Keratinocyte (primary cell): ENCODE results near the gene TSPEAR. TPM values are rescaled to one million over a fixed set of nuclear protein-coding genes. Genes with fewer than 3 reads are reported as not detected.

Source experiments
- DNase-seq: peaks from one replicate; pipeline ENCODE4 v3.0.0-alpha.2; 2011; ENCODE audit warnings: low read depth, missing footprints, low spot score
- FAIRE-seq: peaks from 2 replicates; lab custom pipeline; 2011; peaks lifted over from hg19 to GRCh38; lab: Jason Lieb, UNC
- H2AFZ ChIP-seq: 2 replicates; pipeline ENCODE4 v1.6.0; 2012; ENCODE audit warnings: low read length, control low read depth, inconsistent platforms; ENCODE audit not compliant: control insufficient read depth
- H3K27ac ChIP-seq: 2 replicates; pipeline ENCODE4 v1.5.1; 2011; ENCODE audit warnings: low read length; ENCODE audit not compliant: control insufficient read depth, insufficient read depth
- H3K27me3 ChIP-seq: 3 replicates; pipeline ENCODE4 v1.6.0; 2011; ENCODE audit warnings: low read length; ENCODE audit not compliant: control insufficient read depth, insufficient read depth; ENCODE audit errors: extremely low read depth
- H3K36me3 ChIP-seq, 2 experiments: 2 replicates in 1 of 2; 3 replicates in 1 of 2; pipeline ENCODE4 v1.5.1; 2011; ENCODE audit warnings: low read length in 2 of 2, mild to moderate bottlenecking in 1 of 2; ENCODE audit not compliant: control insufficient read depth in 2 of 2, insufficient read depth in 2 of 2; ENCODE audit errors: extremely low read depth in 1 of 2
- H3K4me1 ChIP-seq: 3 replicates; pipeline ENCODE4 v1.5.1; 2011; ENCODE audit warnings: low read length; ENCODE audit not compliant: control insufficient read depth, insufficient read depth; ENCODE audit errors: extremely low read depth
- H3K4me2 ChIP-seq: 3 replicates; pipeline ENCODE4 v1.6.0; 2011; ENCODE audit warnings: low read depth, low read length; ENCODE audit not compliant: control insufficient read depth, insufficient read depth; ENCODE audit errors: extremely low read depth
- H3K4me3 ChIP-seq, 3 experiments: fragments of 200-600 bp in 1 of 3; sonication (generic) in 1 of 3; 2 replicates in 2 of 3; 3 replicates in 1 of 3; pipeline ENCODE4 v1.5.1; 2011 to 2016; ENCODE audit warnings: low read length in 3 of 3, mild to moderate bottlenecking in 3 of 3, control low read depth in 2 of 3, inconsistent platforms in 1 of 3, low read depth in 1 of 3, mixed read lengths in 1 of 3, mixed run types in 1 of 3, moderate library complexity in 1 of 3; ENCODE audit not compliant: control insufficient read depth in 2 of 3, insufficient read depth in 2 of 3; ENCODE audit errors: extremely low read depth in 1 of 3
- H3K79me2 ChIP-seq: 2 replicates; pipeline ENCODE4 v1.6.0; 2012; ENCODE audit warnings: low read length; ENCODE audit not compliant: control insufficient read depth, insufficient read depth
- H3K9ac ChIP-seq: 3 replicates; pipeline ENCODE4 v1.6.0; 2011; ENCODE audit warnings: low read length; ENCODE audit not compliant: control insufficient read depth, insufficient read depth; ENCODE audit errors: extremely low read depth
- H3K9me1 ChIP-seq: 3 replicates; pipeline ENCODE4 v1.6.0; 2011; ENCODE audit warnings: low read length; ENCODE audit not compliant: control insufficient read depth, insufficient read depth; ENCODE audit errors: extremely low read depth
- H3K9me3 ChIP-seq: 2 replicates; pipeline ENCODE4 v1.5.1; 2012; ENCODE audit warnings: low read depth, low read length; ENCODE audit not compliant: control insufficient read depth
- H4K20me1 ChIP-seq: 3 replicates; pipeline ENCODE4 v1.6.0; 2011; ENCODE audit warnings: low read length; ENCODE audit not compliant: control insufficient read depth, insufficient read depth; ENCODE audit errors: extremely low read depth
- CTCF ChIP-seq, 3 experiments: IDR thresholded peaks in 1 of 3; conservative IDR thresholded peaks in 1 of 3; optimal IDR thresholded peaks in 1 of 3; 2 replicates in 2 of 3; 3 replicates in 1 of 3; pipeline versions ENCODE3 to v1.5.1; 2011; ENCODE audit warnings: low read length in 3 of 3, mild to moderate bottlenecking in 3 of 3, moderate library complexity in 2 of 3, control low read depth in 1 of 3, inconsistent platforms in 1 of 3; ENCODE audit not compliant: insufficient read depth in 2 of 3; ENCODE audit errors: extremely low read depth in 1 of 3
- EZH2 ChIP-seq: IDR thresholded peaks from one replicate; pipeline ENCODE4 v1.6.1; 2012; ENCODE audit warnings: inconsistent platforms, mild to moderate bottlenecking, low read length, moderate library complexity
- dilution Hi-C: fragments of 300-500 bp; cut with MboI; formaldehyde crosslinking; loops from one replicate; pipeline ENCODE4 v1.7.0; 2020; ENCODE audit warnings: low sequenced_read_pairs; ENCODE audit not compliant: extremely low pct_ligation_motif_present
- polyA plus RNA-seq, 5 experiments: library from polyadenylated mRNA; depleted of rRNA in 3 of 5; stranded (reverse) in 3 of 5; stranded (forward) in 1 of 5; unstranded in 1 of 5; fragments of >200 nt; gene quantifications; 1 replicate in 1 of 5; 2 replicates in 3 of 5; 3 replicates in 1 of 5; pipeline versions ENCODE4 v1.2.1 to v1.2.3, GENCODE V29; 2011 to 2012; ENCODE audit warnings: missing spikeins in 2 of 5, low read depth in 1 of 5, low replicate concordance in 1 of 5

Gene TSPEAR
- polyA plus RNA-seq, 1 donor (not counting 4 experiments of a cell fraction or from before 2014, with no cell fraction given) = 0.12 TPM

DNA sequence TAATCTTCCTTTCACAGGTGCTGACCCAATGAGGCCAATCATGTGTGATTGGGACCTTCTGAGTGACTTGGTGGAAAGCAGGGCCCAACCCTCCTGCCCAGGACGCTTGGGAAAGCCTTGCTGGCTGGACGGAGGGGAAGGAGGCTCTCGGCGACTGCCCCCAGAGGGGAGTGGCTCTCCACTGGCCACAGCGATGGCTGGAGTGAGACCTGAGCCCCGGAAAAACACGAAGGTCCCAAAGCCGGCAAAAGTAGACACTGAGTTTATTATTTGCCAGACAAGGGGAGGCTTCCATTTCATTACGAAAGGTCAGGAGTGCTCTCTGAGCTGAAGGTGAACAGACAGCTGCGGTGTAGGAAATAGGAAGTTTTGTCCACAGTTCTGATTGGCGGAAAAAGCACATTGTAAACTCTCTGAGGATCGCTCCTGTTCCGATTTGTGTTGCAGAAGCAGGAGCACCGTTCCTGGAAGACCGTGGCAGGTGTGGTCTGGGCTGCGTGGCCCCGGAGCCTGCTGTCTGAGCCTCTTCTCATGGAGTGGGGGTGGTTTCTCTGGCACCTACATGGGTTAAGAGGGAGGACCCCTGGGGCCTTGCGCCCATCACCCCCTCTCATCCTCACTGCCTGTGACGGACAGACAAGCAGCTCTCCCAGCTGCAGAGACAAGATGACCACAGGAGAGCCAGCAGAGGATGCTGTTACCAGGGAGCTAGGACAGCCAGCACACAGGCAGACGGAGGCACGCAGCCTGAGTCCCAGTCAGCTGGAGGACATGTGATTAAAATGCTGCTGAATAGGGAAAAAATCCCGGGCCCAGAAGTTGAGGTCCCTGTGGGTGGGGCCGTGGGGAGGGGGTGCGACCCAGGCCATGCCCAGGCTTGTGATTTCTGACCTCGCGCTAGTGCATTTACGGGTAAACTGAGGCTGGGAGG lies 212.8 kb downstream of the TSPEAR start:
- DNase-seq = no peak
- Histone ChIP-seq H3K36me3 (no peaks in the 10 kb centered on the region), H3K27ac (no peak overlapping the region), H3K9me3 (peaks cover 5% of the 10 kb centered on the region), H3K9ac (no peak overlapping the region), H3K4me3 (no peak overlapping the region), H3K79me2 (no peaks in the 10 kb centered on the region), H3K4me2 (no peak overlapping the region), H3K9me1 (no peaks in the 10 kb centered on the region), H3K4me1 (no peaks in the 10 kb centered on the region), H3K27me3 (peaks cover 8% of the 10 kb centered on the region), H4K20me1 (no peaks in the 10 kb centered on the region), H2AFZ (no peak overlapping the region)
- no peak for TF ChIP-seq CTCF (optimal IDR thresholded peaks at IDR 0.05 in 1 of 3, IDR thresholded peaks at IDR 0.05 in 1 of 3, conservative IDR thresholded peaks at IDR 0.05 in 1 of 3; ENCODE audit: extremely low read depth in 1 of 3, insufficient read depth in 2 of 3, low read length in 3 of 3)
- TF ChIP-seq EZH2 = no peak
- dilution Hi-C loops = loop anchor here (25.0 kb wide), 1 partner anchor 239 kb away; no protein-coding TSS in a partner anchor
- no peak for FAIRE-seq

DNA sequence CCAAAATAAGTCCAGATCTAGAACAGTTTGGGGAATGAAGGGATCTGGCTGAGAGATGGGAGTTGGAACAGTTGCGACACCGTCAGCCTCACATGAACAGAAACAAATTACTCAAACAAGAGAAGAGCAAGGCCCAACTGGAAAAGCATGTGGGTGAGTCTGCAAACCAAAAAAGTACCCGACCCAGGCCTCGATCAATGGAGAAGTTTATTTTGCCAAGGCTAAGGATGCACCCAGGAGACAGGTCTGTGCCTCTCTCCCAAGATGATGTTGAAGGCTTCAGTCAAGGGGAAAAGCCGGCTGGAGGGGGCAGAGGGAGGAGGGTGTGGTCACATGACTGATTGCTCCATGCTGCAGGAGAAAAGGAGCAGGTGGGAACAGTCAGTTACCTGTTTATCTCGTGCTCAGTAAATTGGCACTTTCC lies 213.7 kb downstream of the TSPEAR start:
- no peaks in the 10 kb centered on the region for H3K4me1 ChIP-seq
- H4K20me1 ChIP-seq = no peaks in the 10 kb centered on the region
- no peak for DNase-seq
- H2AFZ ChIP-seq = no peak overlapping the region
- FAIRE-seq = no peak
- no peak overlapping the region for H3K9ac ChIP-seq
- no peaks in the 10 kb centered on the region for H3K36me3 ChIP-seq
- H3K4me3 ChIP-seq = no peak overlapping the region
- no peak for TF ChIP-seq EZH2
- TF ChIP-seq CTCF (optimal IDR thresholded peaks at IDR 0.05 in 1 of 3, IDR thresholded peaks at IDR 0.05 in 1 of 3, conservative IDR thresholded peaks at IDR 0.05 in 1 of 3; ENCODE audit: extremely low read depth in 1 of 3, insufficient read depth in 2 of 3, low read length in 3 of 3) = no peak
- dilution Hi-C loops = loop anchor here (25.0 kb wide), 1 partner anchor 240 kb away; no protein-coding TSS in a partner anchor
- peaks cover 8% of the 10 kb centered on the region for H3K27me3 ChIP-seq
- no peak overlapping the region for H3K4me2 ChIP-seq
- no peaks in the 10 kb centered on the region for H3K9me1 ChIP-seq
- peaks cover 12% of the 10 kb centered on the region for H3K9me3 ChIP-seq
- no peak overlapping the region for H3K27ac ChIP-seq
- no peaks in the 10 kb centered on the region for H3K79me2 ChIP-seq
